Karpas-422 (cell line): ENCODE results near the gene CD151. TPM values are rescaled to one million over a fixed set of nuclear protein-coding genes. Genes with fewer than 3 reads are reported as not detected.

ENCODE experiments used
- DNase-seq: peaks from one replicate; pipeline ENCODE4 v3.0.0-alpha.2; 2015
- H2AFZ ChIP-seq: fragments of 200-600 bp; sonication (generic); 2 replicates; pipeline ENCODE4 v1.6.1; 2014; ENCODE audit warnings: antibody characterized with exemption, low read length, mixed read lengths
- H3K27ac ChIP-seq: fragments of 200-600 bp; sonication (generic); 2 replicates; pipeline ENCODE4 v1.5.1; 2014; ENCODE audit warnings: mild to moderate bottlenecking, low read length, moderate library complexity
- H3K27me3 ChIP-seq: fragments of 200-600 bp; sonication (generic); 2 replicates; pipeline ENCODE4 v1.6.1; 2014; ENCODE audit warnings: low read length, mixed read lengths
- H3K36me3 ChIP-seq: fragments of 200-600 bp; sonication (generic); 2 replicates; pipeline ENCODE4 v1.6.1; 2014; ENCODE audit warnings: low read length, mixed read lengths; ENCODE audit not compliant: insufficient read depth
- H3K4me1 ChIP-seq: fragments of 200-600 bp; sonication (generic); 2 replicates; pipeline ENCODE4 v1.6.1; 2014; ENCODE audit warnings: mild to moderate bottlenecking, low read length, mixed read lengths
- H3K4me2 ChIP-seq: fragments of 200-600 bp; sonication (generic); 2 replicates; pipeline ENCODE4 v1.6.1; 2014; ENCODE audit warnings: low read length, low read depth, mild to moderate bottlenecking; ENCODE audit not compliant: poor library complexity, severe bottlenecking
- H3K4me3 ChIP-seq: fragments of 200-600 bp; sonication (generic); 2 replicates; pipeline ENCODE4 v1.5.1; 2014; ENCODE audit warnings: mild to moderate bottlenecking, antibody characterized with exemption, low read length, mixed read lengths
- H3K79me2 ChIP-seq: fragments of 200-600 bp; sonication (generic); 2 replicates; pipeline ENCODE4 v1.6.1; 2014; ENCODE audit warnings: mild to moderate bottlenecking, low read length, mixed read lengths
- H3K9ac ChIP-seq: fragments of 200-600 bp; sonication (generic); 2 replicates; pipeline ENCODE4 v1.6.0; 2014; ENCODE audit warnings: low read length
- H3K9me2 ChIP-seq: fragments of 200-600 bp; sonication (generic), shearing (Covaris generic); replicated peaks from 2 replicates; pipeline ENCODE4 v1.6.0; 2014; ENCODE audit warnings: mild to moderate bottlenecking, low read length, moderate library complexity; ENCODE audit not compliant: insufficient read depth
- H3K9me3 ChIP-seq: fragments of 300-700, 200-600 bp; sonication (generic); 2 replicates; pipeline ENCODE4 v1.6.1; 2014; ENCODE audit warnings: low read length, mixed read lengths
- H4K20me1 ChIP-seq: fragments of 200-600 bp; sonication (generic); 2 replicates; pipeline ENCODE4 v1.6.1; 2014; ENCODE audit warnings: mild to moderate bottlenecking, antibody characterized with exemption, low read length, low read depth; ENCODE audit not compliant: insufficient read depth
- total RNA-seq: library from RNA; depleted of rRNA; stranded (reverse); fragments of >200 nt; shearing (Covaris generic); gene quantifications from 2 replicates; pipeline ENCODE4 v1.2.3, GENCODE V29; 2014; ENCODE audit warnings: low replicate concordance

Gene CD151
- total RNA-seq, 1 experiment from 2014 or later = 10.5 TPM

DNA sequence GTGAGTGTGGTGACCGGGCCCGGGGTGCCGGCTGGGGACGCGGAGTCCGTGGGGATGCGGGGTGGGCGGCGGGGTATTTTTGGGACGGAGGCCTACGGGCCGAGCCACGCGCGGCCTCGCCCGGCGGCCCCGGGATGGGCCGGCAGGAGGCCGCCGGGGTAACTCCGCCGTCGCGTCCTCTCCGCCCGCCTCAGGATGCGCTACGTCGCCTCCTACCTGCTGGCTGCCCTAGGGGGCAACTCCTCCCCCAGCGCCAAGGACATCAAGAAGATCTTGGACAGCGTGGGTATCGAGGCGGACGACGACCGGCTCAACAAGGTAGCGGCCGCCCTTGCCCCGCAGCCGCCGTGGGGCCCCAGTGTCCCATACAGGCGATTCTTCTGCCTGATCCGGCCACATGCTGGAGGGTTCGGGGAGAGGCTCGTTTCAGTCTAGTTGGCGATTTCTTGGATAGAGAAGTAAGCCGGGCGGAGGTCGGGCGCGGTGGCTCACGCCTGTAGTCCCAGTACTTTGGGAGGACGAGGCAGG is 22.6 kb upstream of the CD151 start:
- peaks cover 34% of the 10 kb centered on the region for H4K20me1 ChIP-seq
- H3K27me3 ChIP-seq = no peaks in the 10 kb centered on the region
- H2AFZ ChIP-seq = no peak overlapping the region
- peaks cover 40% of the 10 kb centered on the region for H3K79me2 ChIP-seq
- H3K4me3 ChIP-seq = peak overlapping the region; percentile 87
- no peaks in the 10 kb centered on the region for H3K9me2 ChIP-seq
- H3K4me1 ChIP-seq = peaks cover 33% of the 10 kb centered on the region
- DNase-seq = peak; percentile 63
- peak overlapping the region; percentile 85 for H3K9ac ChIP-seq
- H3K36me3 ChIP-seq = peaks cover 31% of the 10 kb centered on the region; the same call in 1 of the 2 replicates
- H3K27ac ChIP-seq = peak overlapping the region; percentile 75
- no peaks in the 10 kb centered on the region for H3K9me3 ChIP-seq
- peak overlapping the region; percentile 92 for H3K4me2 ChIP-seq

DNA sequence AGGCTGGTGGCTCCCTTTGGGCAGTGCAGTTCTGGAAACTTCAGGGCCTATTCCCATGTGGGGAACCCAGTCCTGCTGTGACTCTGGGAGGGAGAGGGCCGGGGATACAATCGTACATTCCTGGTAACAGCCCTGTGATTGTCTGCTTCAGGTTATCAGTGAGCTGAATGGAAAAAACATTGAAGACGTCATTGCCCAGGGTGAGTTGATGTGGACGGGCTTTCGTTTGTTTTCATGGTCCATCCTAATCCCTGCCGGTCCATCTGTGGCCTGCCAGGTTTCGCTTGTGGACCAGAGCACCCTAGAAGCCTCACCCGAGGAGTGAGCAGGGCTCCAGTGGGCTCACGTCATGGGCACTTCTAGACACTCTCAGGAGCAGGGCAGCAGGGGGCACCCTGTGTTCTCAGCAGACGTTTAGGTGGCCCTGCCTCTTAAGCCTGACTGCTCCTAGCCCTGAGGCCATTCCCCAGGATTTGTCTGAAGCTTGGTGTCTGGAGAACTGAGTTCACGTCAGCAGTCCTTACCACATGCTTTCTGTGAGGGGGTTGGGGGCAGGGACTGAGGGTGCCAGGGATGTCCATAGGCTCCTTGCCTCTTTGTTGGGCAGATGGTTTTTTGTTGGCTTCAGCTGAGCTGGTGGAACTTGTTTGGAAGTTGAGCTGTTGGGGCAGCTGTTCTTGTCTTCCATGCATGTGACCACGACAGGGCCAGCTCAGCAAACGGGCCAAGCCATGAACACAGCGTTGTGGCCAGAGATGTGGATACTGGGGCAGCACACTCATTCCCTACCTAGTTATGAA is 21.1 kb upstream of the CD151 start:
- Histone ChIP-seq H3K79me2 (peaks cover 40% of the 10 kb centered on the region), H3K4me2 (peak overlapping the region; percentile 92), H3K27me3 (no peaks in the 10 kb centered on the region), H3K9ac (peak overlapping the region; percentile 85), H4K20me1 (peaks cover 34% of the 10 kb centered on the region), H3K9me3 (no peaks in the 10 kb centered on the region), H3K27ac (peak overlapping the region; percentile 75; the same call in 1 of the 2 replicates), H3K9me2 (no peaks in the 10 kb centered on the region), H2AFZ (no peak overlapping the region), H3K4me3 (peak overlapping the region; percentile 87), H3K36me3 (peaks cover 31% of the 10 kb centered on the region; the same call in 1 of the 2 replicates), H3K4me1 (peaks cover 24% of the 10 kb centered on the region)
- DNase-seq = no peak

DNA sequence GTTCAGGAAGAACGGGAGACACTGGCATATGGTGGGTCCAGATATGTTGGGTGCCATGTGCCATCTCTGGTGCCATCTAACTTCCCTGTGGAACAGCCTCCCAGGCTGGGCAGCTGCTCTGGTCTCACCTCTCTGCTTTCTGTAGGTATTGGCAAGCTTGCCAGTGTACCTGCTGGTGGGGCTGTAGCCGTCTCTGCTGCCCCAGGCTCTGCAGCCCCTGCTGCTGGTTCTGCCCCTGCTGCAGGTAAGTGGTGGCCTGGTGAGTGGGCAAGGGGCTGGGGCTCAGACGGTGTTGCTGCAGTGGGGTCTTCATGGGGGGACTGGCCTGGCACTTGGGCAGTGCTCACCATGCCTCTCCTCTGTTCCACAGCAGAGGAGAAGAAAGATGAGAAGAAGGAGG is 20.4 kb upstream of the CD151 start:
- H3K36me3 ChIP-seq = peaks cover 31% of the 10 kb centered on the region; the same call in 1 of the 2 replicates
- no peak for DNase-seq
- H3K4me2 ChIP-seq = no peak overlapping the region
- H3K4me1 ChIP-seq = peaks cover 24% of the 10 kb centered on the region
- H3K27me3 ChIP-seq = no peaks in the 10 kb centered on the region
- peaks cover 40% of the 10 kb centered on the region for H3K79me2 ChIP-seq
- H3K9me3 ChIP-seq = no peaks in the 10 kb centered on the region
- no peak overlapping the region for H2AFZ ChIP-seq
- no peak overlapping the region for H3K9ac ChIP-seq
- no peak overlapping the region for H3K27ac ChIP-seq
- H4K20me1 ChIP-seq = peaks cover 34% of the 10 kb centered on the region
- no peak overlapping the region for H3K4me3 ChIP-seq
- H3K9me2 ChIP-seq = no peaks in the 10 kb centered on the region

DNA sequence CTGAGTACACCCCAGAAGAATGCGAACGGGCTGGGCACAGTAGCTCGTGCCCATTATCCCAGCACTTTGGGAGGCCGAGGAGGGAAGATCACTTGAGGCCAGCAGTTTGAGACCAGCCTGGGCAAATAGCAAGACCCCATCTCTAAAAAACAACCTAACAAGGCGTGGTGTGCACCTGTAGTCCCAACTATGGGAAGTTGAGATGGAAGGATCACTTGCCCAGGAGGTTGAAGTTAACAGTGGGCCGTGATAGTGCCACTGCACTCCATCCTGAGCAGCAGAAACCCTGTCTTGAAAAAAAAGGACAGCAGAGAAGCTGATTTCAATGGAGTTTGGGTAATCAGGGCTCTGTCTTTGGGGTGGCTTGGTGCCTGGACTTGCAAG is 19.7 kb upstream of the CD151 start:
- H3K9me2 ChIP-seq = no peaks in the 10 kb centered on the region
- peaks cover 34% of the 10 kb centered on the region for H4K20me1 ChIP-seq
- no peak for DNase-seq
- no peak overlapping the region for H3K4me2 ChIP-seq
- H3K9me3 ChIP-seq = no peaks in the 10 kb centered on the region
- no peak overlapping the region for H2AFZ ChIP-seq
- H3K79me2 ChIP-seq = peaks cover 34% of the 10 kb centered on the region
- peaks cover 31% of the 10 kb centered on the region; the same call in 1 of the 2 replicates for H3K36me3 ChIP-seq
- H3K27ac ChIP-seq = no peak overlapping the region
- H3K4me1 ChIP-seq = peaks cover 19% of the 10 kb centered on the region
- no peak overlapping the region for H3K9ac ChIP-seq
- H3K27me3 ChIP-seq = no peaks in the 10 kb centered on the region
- H3K4me3 ChIP-seq = no peak overlapping the region

DNA sequence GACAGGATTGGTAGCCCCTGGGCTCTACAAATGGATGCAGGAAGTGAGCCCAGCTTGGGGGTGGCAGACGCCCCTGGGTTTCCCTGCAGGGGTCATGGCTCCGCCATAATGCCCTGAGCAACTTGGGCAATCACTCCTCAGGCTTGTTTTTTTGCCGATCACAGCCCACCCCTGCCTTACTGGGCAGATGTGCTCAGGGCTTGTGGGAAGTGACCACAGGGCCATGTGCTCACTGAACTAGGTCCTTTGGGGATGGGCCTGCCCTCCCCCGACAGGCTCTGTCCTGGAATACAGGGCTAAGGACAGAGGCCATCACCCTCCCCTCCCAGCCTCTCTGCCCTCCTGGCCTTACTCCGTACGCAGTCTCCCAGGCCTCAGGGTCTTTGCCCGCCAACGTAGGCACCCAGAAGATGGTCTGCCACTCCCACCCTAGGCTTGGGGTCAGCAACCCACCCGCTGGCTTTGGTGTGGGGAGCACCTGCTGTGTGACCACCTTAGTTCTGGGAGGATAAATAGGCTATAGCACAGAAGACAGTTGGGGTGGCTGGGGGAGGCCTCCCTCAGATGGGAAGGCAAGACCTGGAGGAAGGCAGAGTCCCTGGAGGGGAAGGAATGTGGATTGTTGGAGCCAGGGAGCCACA is 19.2 kb upstream of the CD151 start:
- Histone ChIP-seq H2AFZ (no peak overlapping the region), H3K9me2 (no peaks in the 10 kb centered on the region), H3K27ac (no peak overlapping the region), H3K79me2 (peaks cover 29% of the 10 kb centered on the region), H3K27me3 (no peaks in the 10 kb centered on the region), H3K4me3 (no peak overlapping the region), H3K9me3 (no peaks in the 10 kb centered on the region), H4K20me1 (peaks cover 34% of the 10 kb centered on the region), H3K36me3 (peaks cover 31% of the 10 kb centered on the region; the same call in 1 of the 2 replicates), H3K4me1 (peaks cover 14% of the 10 kb centered on the region), H3K9ac (no peak overlapping the region), H3K4me2 (no peak overlapping the region)
- DNase-seq = no peak

DNA sequence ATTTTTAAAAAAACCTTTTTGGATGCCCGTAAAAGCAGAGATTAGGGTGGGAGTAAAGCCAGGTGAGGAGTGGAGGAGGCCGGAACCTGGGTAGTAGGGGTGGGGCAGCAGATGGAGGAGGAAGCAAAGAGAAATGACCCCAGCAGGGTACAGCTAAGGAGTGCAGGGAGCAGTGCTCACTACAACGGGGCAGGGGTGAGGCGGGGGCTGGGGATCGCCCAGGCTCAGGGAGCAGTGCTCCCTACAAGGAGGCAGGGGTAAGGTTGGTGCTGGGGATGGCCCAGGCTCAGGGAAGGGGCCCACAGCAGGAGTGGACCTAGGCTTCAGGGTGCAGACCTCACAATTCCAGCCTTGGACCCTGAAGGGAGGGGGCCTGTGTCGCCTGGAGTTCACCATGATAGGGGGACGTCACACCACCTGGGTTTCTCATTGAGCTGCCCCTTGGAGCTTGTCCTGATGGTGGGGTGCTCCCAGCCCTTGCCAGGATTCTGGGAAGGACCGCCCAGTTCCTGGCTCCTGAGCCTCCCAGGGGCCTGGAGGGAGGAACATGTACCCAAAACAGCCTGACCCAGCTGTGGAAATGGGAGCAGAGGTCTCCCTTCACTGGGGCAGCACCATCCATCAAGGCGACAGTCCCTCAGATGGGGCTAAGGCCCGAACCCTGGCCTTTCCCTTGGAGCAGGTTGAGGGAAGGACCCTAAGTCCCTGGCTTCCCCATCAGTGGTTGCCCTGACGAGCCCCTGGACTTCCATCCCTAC is 16.9 kb upstream of the CD151 start:
- H3K36me3 ChIP-seq = peaks cover 27% of the 10 kb centered on the region; the same call in 1 of the 2 replicates

DNA sequence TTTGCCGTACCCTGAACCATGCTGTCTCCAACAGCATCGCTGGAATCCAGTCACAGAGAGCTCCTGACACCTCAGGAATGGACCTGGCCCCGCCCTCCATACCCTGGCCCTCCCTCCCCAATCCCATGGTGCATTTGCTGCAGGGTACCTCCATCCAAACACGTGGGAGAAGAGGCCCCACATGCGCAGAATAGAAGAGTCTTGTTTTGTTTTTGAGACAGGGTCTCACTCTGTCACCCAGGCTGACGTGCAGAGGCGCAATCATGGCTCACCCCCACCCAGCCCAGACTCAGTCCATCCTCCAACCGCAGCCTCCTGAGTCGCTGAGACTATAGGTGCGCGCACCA is 16.3 kb upstream of the CD151 start:
- no peak overlapping the region for H3K27ac ChIP-seq
- peaks cover 19% of the 10 kb centered on the region for H3K4me1 ChIP-seq

More for the DNA sequence above, 16.9 kb upstream of the CD151 start:
- DNase-seq = no peak
- Histone ChIP-seq H3K9me2 (no peaks in the 10 kb centered on the region), H3K9ac (no peak overlapping the region), H3K9me3 (no peaks in the 10 kb centered on the region), H3K79me2 (peaks cover 18% of the 10 kb centered on the region), H4K20me1 (peaks cover 31% of the 10 kb centered on the region), H3K4me2 (no peak overlapping the region), H3K27me3 (no peaks in the 10 kb centered on the region), H3K4me1 (peaks cover 22% of the 10 kb centered on the region), H3K4me3 (no peak overlapping the region), H2AFZ (no peak overlapping the region), H3K27ac (no peak overlapping the region)

More for the DNA sequence above, 16.3 kb upstream of the CD151 start:
- DNase-seq = no peak
- Histone ChIP-seq H2AFZ (no peak overlapping the region), H3K27me3 (no peaks in the 10 kb centered on the region), H3K9ac (no peak overlapping the region), H3K4me3 (no peak overlapping the region), H3K36me3 (peaks cover 21% of the 10 kb centered on the region; the same call in 1 of the 2 replicates), H3K9me2 (no peaks in the 10 kb centered on the region), H3K9me3 (no peaks in the 10 kb centered on the region), H3K4me2 (no peak overlapping the region), H4K20me1 (peaks cover 31% of the 10 kb centered on the region), H3K79me2 (peaks cover 18% of the 10 kb centered on the region)
